ENCODE data around the gene GRK3.

Gene GRK3

DNA sequence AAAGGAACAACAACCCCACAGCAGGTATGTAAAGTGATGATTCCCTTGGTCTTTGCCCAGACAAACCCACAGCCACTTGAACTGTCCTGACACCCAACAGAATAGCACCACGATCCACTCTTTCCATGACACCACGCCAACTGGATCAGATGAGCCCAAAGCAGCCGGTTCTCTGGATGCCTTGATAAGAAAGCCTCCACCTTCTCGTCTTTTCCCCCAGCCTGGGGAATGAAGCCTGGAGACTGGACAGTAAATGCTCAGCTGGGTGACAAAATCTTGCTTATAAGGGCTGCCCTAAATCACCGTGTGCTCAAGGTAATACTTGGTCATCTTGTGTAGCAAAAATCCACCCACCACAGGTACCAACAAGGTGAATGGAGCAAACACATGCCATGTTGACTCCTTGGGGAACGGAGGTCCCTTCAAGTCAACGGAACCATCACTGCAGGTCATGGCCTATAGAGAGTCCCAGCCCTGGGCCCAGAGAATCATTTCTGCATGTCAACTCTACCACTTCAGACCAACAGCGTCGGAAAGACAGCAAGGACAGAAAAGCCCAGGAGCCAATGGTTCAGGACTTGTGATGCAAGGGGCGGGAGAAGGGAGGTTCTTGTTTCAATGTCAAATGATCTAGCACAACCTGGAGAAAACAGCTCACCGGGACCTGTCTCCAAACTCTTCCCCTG, 175.3 kb downstream of the GRK3 start:
- TF ChIP-seq JUND (IDR thresholded peaks at IDR 0.05; ENCODE audit: low read depth) = no peak
- DNase-seq (ENCODE audit: low read depth in 1 of 2, low spot score in 1 of 2) = no peak
- in situ Hi-C loops (cut with HindIII; ENCODE audit: low pct_unique_long_range_greater_than_20kb, low sequenced_read_pairs) = no loop called here

DNA sequence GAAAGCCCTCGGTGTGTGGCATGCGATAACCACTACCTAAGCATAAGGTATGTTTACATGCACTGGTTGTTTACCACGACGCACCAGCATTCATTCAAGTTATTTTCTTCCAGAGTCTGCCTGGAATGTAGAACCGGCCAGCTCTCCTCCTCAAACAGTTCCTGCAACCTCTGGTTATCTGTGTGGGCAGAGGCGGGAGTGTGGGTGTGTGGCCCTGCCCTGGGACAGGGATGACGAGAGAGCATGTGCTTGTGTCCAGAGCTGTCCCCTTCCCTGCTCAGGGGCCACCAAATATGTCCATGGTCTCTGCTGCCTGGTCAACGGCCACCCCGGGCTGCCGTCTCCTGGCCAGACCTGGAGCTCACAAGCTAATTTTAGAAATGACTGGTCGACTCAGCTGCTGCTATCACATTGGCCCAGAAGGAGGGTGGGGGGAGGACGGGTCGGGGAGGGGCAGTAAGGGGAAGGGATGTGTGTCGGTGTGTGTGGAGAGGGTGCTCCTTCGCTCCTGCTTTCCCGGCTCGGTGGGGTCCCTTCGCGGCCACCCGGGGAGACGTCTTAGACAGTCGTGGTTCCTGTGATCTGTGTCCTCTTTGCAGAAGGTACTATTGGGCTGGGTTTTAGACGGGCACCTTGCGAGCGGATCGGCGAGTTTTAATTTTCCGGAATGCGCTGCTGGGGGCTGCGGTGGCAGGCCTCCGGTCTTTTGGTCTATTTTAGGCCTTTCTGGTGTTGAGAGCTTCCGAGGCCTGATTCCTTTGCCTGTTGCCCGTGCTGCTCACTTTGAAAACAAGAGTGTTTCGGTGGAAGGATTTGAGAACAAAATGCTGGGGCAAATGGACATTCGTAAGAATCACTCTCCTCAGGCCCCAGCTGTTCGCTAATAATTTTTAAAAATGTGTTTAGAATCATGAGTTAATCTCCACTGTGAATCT, 177.5 kb downstream of the GRK3 start, which contains the start of gene MYO18B:
TSS of gene MYO18B (plus strand) at position 497 of the 935 bp plus-strand sequence. CDS start 18,905 bp downstream, outside the sequence.
- no peak for TF ChIP-seq JUND (IDR thresholded peaks at IDR 0.05; ENCODE audit: low read depth)
- in situ Hi-C loops (cut with HindIII; ENCODE audit: low pct_unique_long_range_greater_than_20kb, low sequenced_read_pairs) = no loop called here
- DNase-seq (ENCODE audit: low read depth in 1 of 2, low spot score in 1 of 2) = no peak

DNA sequence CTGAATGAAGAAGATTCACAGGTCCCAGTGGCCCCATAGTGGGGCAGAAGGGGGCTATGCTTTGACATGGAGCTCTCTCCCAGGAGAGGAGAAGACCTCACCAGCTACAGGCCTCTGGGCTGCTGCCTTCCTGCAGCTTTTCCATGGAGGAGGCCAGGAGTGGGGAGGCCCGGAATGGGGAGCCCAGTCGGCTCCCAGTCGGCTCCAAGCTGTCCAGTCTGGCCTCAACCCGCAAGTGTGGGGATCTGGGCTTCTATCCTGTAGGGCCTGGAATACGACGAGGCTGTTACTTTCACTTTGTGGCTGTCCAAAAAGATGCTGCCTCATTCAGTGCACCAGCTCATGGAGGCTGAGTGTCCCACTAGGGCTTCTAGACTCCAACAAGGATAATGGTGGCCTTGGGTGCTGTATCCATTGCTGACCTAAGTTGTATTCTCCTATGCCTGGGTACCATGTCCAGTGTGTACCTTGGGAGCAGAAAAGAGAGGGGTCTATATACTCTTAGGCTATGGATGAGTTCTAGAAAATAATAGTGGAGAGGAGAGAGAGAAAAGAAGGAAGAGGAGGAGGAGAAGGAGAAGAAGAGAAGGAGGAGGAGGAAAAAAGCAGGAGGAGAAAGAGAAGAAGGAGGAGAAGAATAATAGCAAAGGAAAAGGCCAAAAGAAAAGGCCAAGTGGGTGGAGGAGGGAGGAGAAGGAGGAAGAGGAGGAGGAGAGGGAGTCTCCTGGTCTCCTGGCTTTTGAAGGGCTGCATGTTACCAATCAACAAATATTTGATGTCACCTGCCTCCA, 178.6 kb downstream of the GRK3 start:
- no peak for DNase-seq (ENCODE audit: low read depth in 1 of 2, low spot score in 1 of 2)
- in situ Hi-C loops (cut with HindIII; ENCODE audit: low pct_unique_long_range_greater_than_20kb, low sequenced_read_pairs) = no loop called here
- TF ChIP-seq JUND (IDR thresholded peaks at IDR 0.05; ENCODE audit: low read depth) = no peak

DNA sequence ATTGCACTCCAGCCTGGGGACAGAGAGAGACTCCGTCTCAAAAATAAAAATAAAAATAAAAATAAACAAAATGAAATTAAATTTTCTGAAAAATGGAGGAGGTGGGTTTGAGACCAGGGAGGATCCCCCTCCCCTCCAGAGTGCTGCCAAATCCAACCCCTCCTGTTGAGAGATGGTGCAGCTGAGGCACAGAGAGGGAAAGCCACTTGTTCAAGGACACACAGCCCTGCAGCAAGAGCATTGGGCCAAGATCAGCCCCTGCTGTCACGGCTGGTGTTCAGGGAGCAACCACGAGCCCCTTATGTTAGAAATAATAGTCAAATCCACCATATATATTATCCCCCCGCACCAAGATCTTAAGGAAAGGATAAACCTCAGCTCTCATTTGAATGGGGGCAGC, 180.2 kb downstream of the GRK3 start:
- in situ Hi-C loops (cut with HindIII; ENCODE audit: low pct_unique_long_range_greater_than_20kb, low sequenced_read_pairs) = no loop called here
- TF ChIP-seq JUND (IDR thresholded peaks at IDR 0.05; ENCODE audit: low read depth) = no peak
- no peak for DNase-seq (ENCODE audit: low read depth in 1 of 2, low spot score in 1 of 2)

DNA sequence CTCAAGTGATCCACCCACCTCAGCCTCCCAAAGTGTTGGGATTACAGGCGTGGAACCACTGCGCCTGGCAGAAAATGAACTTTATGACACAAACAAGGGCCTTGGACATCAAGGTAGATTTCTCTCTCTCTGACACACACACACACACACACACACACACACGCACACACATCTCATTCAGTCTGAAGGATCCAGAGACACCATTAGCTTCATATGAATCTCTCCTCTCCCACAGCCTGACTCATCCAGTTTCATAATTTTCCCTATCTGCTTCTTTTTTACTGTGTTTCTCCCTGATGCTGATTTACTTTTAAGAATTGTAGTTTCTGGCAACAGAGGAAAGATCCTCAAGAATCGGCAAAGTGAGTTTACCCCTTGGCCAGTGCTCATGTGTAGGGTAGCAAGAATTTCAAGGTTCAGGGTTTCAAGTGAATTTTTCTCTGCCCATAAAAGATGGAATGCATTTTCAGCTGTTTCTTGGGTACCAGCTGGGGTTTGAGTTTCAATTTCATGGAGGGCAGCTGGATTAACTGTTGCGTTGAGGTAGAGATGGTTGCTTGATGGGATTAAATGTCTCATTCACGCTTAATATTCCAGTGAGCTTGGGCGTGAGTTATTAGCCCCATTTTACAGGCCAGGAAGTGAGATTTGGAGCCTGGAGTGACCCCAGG, 181.0 kb downstream of the GRK3 start:
- in situ Hi-C loops (cut with HindIII; ENCODE audit: low pct_unique_long_range_greater_than_20kb, low sequenced_read_pairs) = no loop called here
- DNase-seq (ENCODE audit: low read depth in 1 of 2, low spot score in 1 of 2) = no peak
- no peak for TF ChIP-seq JUND (IDR thresholded peaks at IDR 0.05; ENCODE audit: low read depth)

DNA sequence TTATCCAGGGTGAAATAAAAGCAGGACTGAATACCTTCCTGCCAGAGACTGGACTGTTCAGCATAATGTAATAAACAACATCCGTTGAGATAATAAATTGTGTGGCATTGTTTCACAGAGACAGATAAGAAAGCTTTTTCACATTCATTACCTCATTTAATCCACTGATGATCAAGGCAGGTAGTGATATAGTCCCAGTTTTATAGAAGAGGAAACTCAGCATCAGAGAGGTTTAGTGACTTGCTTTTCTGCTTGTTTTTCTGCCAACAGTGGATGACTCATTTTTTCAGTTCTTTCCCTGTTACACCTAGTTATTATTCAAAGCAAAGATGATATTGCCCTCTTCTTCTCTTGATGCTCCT, 181.5 kb downstream of the GRK3 start:
- in situ Hi-C loops (cut with HindIII; ENCODE audit: low pct_unique_long_range_greater_than_20kb, low sequenced_read_pairs) = no loop called here
- DNase-seq (ENCODE audit: low read depth in 1 of 2, low spot score in 1 of 2) = no peak
- TF ChIP-seq JUND (IDR thresholded peaks at IDR 0.05; ENCODE audit: low read depth) = no peak

DNA sequence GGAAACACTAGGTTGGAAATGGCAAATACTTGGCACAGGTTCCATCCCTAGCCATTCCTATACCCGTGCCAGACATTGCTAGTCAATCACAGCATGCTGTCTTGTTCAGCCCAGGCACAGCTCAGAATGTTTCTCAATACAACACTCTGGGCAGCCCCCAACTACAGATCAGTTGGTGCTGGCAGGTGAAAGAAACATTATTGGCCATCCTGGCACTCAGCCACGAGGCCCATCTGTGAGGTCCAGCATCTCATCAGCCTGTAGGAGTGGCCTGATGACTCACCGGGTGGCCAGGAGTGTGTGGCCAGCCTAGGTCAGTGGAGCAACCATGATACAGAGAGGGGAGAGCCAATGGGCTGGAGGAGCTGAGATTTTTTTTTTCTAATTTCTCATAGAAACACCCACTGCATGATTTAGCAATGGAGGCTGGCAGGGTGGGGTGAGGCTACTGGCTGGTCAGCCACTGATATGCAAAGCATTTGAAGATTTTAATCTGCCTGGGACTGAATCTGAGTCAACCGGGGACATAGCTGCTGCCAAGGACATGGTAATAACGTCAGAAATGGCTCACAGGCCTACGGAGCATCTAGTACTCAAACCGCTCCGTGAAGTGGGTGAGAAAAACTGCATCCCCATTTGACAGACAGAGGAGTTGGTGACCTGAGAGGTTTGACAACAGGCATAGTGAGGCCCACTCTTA, 182.9 kb downstream of the GRK3 start:
- DNase-seq (ENCODE audit: low read depth in 1 of 2, low spot score in 1 of 2) = no peak
- in situ Hi-C loops (cut with HindIII; ENCODE audit: low pct_unique_long_range_greater_than_20kb, low sequenced_read_pairs) = no loop called here
- TF ChIP-seq JUND (IDR thresholded peaks at IDR 0.05; ENCODE audit: low read depth) = no peak

DNA sequence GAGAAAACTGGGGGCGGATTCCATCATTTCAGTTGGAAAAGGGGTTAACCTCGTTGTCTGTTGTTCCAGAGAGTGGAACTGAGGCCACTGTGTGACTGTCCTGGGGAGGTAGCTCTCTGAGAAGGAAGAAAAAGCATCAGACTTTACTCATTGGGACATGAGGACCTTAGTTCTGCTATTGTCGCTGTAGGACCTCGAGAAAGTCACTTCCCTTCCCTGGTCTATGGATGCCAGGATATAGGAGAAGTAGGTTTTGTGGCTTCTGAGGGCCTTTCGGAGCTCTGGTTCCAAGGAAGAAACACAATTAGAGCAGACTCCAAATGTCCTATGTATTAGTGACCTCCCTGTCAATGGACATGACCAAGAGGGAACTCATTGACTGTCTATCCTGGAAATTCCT, 183.7 kb downstream of the GRK3 start:
- in situ Hi-C loops (cut with HindIII; ENCODE audit: low pct_unique_long_range_greater_than_20kb, low sequenced_read_pairs) = no loop called here
- no peak for TF ChIP-seq JUND (IDR thresholded peaks at IDR 0.05; ENCODE audit: low read depth)
- DNase-seq (ENCODE audit: low read depth in 1 of 2, low spot score in 1 of 2) = no peak

DNA sequence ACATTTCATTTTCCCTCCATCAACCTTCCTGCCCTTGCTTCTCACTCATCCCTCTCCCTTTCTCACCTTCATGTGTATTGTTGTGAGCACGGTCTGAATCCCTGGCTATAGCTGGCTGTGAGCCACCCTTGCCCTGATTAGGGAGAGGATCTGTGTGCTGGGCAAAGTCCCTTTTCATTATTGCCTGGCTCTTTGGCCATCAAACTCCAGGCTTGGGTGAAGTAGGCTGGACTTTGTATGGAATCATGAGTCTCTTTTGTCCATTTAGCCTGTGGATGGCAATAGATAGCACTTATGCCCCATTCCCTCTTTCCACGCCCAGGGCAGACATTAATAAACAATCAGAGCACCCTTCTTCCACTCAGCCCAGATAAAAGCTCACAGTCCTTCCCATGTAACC, 184.2 kb downstream of the GRK3 start:
- no peak for DNase-seq (ENCODE audit: low read depth in 1 of 2, low spot score in 1 of 2)
- TF ChIP-seq JUND (IDR thresholded peaks at IDR 0.05; ENCODE audit: low read depth) = no peak
- in situ Hi-C loops (cut with HindIII; ENCODE audit: low pct_unique_long_range_greater_than_20kb, low sequenced_read_pairs) = no loop called here

DNA sequence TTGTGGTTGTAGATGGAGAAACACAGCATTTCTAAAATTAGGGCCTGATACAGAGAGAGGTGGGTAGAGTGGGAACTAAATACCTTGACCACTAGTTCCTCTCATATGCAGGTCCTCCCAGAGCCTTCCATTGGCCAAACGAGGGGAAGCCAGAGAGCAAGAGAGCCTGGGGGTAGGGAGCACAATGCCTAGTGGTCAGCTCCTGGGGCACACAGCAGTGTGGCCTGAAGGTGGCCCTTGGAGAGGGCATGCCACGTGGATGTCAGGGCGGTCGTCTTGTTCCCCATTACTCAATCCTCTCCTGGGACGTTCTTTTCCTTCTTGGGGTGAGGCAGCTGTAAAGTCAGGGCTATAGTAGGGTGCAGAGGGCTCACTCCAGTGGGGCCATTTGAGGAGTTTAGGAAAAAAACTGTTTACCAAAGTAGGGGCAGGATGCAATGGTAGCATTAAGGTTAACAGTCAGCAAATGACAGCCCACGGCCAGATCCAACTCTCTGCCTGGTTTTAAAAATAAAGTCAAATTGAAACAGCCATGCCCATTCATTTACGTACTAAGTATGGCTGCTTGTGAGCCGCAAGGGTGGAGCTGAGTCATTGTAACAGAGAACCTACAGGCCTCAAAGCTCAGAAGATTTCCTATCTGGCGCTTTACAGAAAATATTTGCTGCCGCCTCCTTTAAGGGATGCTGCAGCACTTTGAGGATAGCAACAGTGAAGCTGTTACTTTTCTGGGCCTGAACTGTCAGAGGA, 185.1 kb downstream of the GRK3 start:
- no peak for DNase-seq (ENCODE audit: low read depth in 1 of 2, low spot score in 1 of 2)
- TF ChIP-seq JUND (IDR thresholded peaks at IDR 0.05; ENCODE audit: low read depth) = no peak
- in situ Hi-C loops (cut with HindIII; ENCODE audit: low pct_unique_long_range_greater_than_20kb, low sequenced_read_pairs) = no loop called here

DNA sequence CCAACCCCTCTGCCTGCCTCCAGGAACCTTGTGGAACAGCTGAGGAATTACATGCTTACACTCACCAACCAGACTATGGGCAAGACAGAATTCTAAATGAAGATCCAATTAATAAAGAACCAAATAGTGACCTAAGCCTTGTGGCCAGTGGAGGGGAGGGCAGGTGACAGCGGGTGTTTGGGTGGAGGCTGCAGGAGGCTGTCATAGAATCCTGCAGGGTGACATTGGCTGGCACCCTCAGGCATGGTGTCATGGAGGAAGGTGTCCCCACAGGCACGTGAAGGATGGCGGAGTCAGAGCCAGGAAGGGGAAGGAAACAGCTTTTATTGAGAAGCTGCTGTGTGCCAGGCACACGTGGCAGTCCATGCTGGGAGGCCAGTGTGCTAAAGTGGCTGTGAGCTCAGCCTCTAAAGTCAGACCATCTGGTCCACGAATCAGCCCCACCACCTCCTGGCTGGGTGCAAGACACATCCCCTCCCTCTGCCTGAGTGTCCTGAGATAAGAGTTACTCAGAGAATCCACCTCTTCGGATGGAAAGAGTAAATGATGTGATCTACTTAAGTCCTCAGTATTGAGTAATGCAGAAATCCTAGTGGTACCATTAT, 186.2 kb downstream of the GRK3 start:
- no peak for TF ChIP-seq JUND (IDR thresholded peaks at IDR 0.05; ENCODE audit: low read depth)
- in situ Hi-C loops (cut with HindIII; ENCODE audit: low pct_unique_long_range_greater_than_20kb, low sequenced_read_pairs) = no loop called here
- no peak for DNase-seq (ENCODE audit: low read depth in 1 of 2, low spot score in 1 of 2)

Data from T47D (cell line).